H9 (cell line): Measurements from ENCODE around the gene C6orf136. TPM values are rescaled to one million over a fixed set of nuclear protein-coding genes. Genes with fewer than 3 reads are reported as not detected.
A peak's percentile ranks its signal among the peaks of the same experiment; 100 is the strongest.

ENCODE experiments used
- DNase-seq: peaks from one replicate; pipeline ENCODE4 v3.0.0-alpha.2; 2017
- H2AFZ ChIP-seq: one replicate; pipeline ENCODE4 v1.6.1; 2013; ENCODE audit warnings: mild to moderate bottlenecking, low read length, control low read depth, moderate library complexity
- H2AK5ac ChIP-seq: 2 replicates; pipeline ENCODE4 v1.6.1; 2013; ENCODE audit warnings: low read length, control low read depth, mixed read lengths; ENCODE audit not compliant: insufficient read length
- H2BK120ac ChIP-seq: one replicate; pipeline ENCODE4 v1.6.1; 2013; ENCODE audit warnings: low read depth, mild to moderate bottlenecking, low read length, control low read depth, inconsistent platforms; ENCODE audit not compliant: poor library complexity, severe bottlenecking
- H2BK12ac ChIP-seq: 2 replicates; pipeline ENCODE4 v1.6.1; 2013; ENCODE audit warnings: low read length, control low read depth, mixed read lengths, low read depth; ENCODE audit not compliant: insufficient read length
- H2BK15ac ChIP-seq: 2 replicates; pipeline ENCODE4 v1.6.1; 2013; ENCODE audit warnings: low read depth, low read length, control low read depth
- H2BK20ac ChIP-seq: one replicate; pipeline ENCODE4 v1.6.1; 2013; ENCODE audit warnings: low read depth, mild to moderate bottlenecking, low read length, control low read depth, inconsistent platforms; ENCODE audit not compliant: poor library complexity, severe bottlenecking
- H2BK5ac ChIP-seq: 2 replicates; pipeline ENCODE4 v1.6.1; 2013; ENCODE audit warnings: low read length, control low read depth, mixed read lengths; ENCODE audit not compliant: insufficient read length
- H3K14ac ChIP-seq: 2 replicates; pipeline ENCODE4 v1.6.1; 2013; ENCODE audit warnings: low read length, control low read depth; ENCODE audit not compliant: insufficient read depth
- H3K18ac ChIP-seq: 2 replicates; pipeline ENCODE4 v1.6.1; 2013; ENCODE audit warnings: low read depth, mild to moderate bottlenecking, mixed read lengths, low read length, control low read depth; ENCODE audit not compliant: insufficient read length
- H3K23ac ChIP-seq: 2 replicates; pipeline ENCODE4 v1.6.1; 2013; ENCODE audit warnings: low read length, control low read depth, mixed read lengths, low read depth; ENCODE audit not compliant: insufficient read length
- H3K23me2 ChIP-seq: 2 replicates; pipeline ENCODE4 v1.6.1; 2013; ENCODE audit warnings: low read depth, mild to moderate bottlenecking, mixed read lengths, low read length, control low read depth; ENCODE audit not compliant: insufficient read length, poor library complexity, severe bottlenecking
- H3K27ac ChIP-seq: 2 replicates; pipeline ENCODE4 v1.5.1; 2013; ENCODE audit warnings: low read length, control low read depth, mixed read lengths, low read depth; ENCODE audit not compliant: insufficient read length
- H3K27me3 ChIP-seq: 2 replicates; pipeline ENCODE4 v1.6.1; 2013; ENCODE audit warnings: low read length, control low read depth, inconsistent platforms; ENCODE audit not compliant: insufficient read depth
- H3K4ac ChIP-seq: 2 replicates; pipeline ENCODE4 v1.6.1; 2013; ENCODE audit warnings: low read depth, mild to moderate bottlenecking, control low read depth, inconsistent platforms, low read length, moderate library complexity
- H3K4me1 ChIP-seq: 2 replicates; pipeline ENCODE4 v1.6.1; 2013; ENCODE audit warnings: low read length, control low read depth, inconsistent platforms; ENCODE audit not compliant: insufficient read depth
- H3K4me2 ChIP-seq: 2 replicates; pipeline ENCODE4 v1.6.1; 2013; ENCODE audit warnings: low read length, control low read depth, mixed read lengths; ENCODE audit not compliant: insufficient read length, insufficient read depth
- H3K56ac ChIP-seq: 2 replicates; pipeline ENCODE4 v1.6.1; 2013; ENCODE audit warnings: low read depth, mild to moderate bottlenecking, mixed read lengths, low read length, control low read depth; ENCODE audit not compliant: insufficient read length
- H3K79me1 ChIP-seq: 2 replicates; pipeline ENCODE4 v1.6.1; 2013; ENCODE audit warnings: low read depth, mild to moderate bottlenecking, moderate library complexity, low read length, control low read depth, inconsistent platforms; ENCODE audit not compliant: insufficient read depth, poor library complexity, severe bottlenecking
- H3K79me2 ChIP-seq: 2 replicates; pipeline ENCODE4 v1.6.1; 2013; ENCODE audit warnings: low read length, control low read depth, inconsistent platforms; ENCODE audit not compliant: insufficient read depth
- H3K9ac ChIP-seq: 2 replicates; pipeline ENCODE4 v1.6.1; 2013; ENCODE audit warnings: low read length, control low read depth, mixed read lengths; ENCODE audit not compliant: insufficient read length; ENCODE audit errors: extremely low read depth
- H3K9me3 ChIP-seq: one replicate; pipeline ENCODE4 v1.6.1; 2013; ENCODE audit warnings: low read depth, low read length, inconsistent platforms; ENCODE audit not compliant: control insufficient read depth
- H3T11ph ChIP-seq: one replicate; pipeline ENCODE4 v1.6.1; 2013; ENCODE audit warnings: mild to moderate bottlenecking, low read length, control low read depth, inconsistent platforms
- H4K20me1 ChIP-seq: one replicate; pipeline ENCODE4 v1.6.1; 2013; ENCODE audit not compliant: control insufficient read depth, insufficient read length, insufficient read depth
- H4K5ac ChIP-seq: 2 replicates; pipeline ENCODE4 v1.6.1; 2013; ENCODE audit warnings: low read depth, mild to moderate bottlenecking, mixed read lengths, low read length, control low read depth; ENCODE audit not compliant: insufficient read length
- H4K8ac ChIP-seq: replicated peaks from 2 replicates; pipeline ENCODE4 v1.6.1; 2013; ENCODE audit warnings: low read length, control low read depth, mixed read lengths, low read depth; ENCODE audit not compliant: insufficient read length
- H4K91ac ChIP-seq: 2 replicates; pipeline ENCODE4 v1.6.1; 2013; ENCODE audit warnings: low read depth, mild to moderate bottlenecking, moderate library complexity, mixed read lengths, low read length, control low read depth; ENCODE audit not compliant: insufficient read length
- H3K27ac Mint-ChIP-seq, 3 experiments: 2 replicates in 2 of 3; 3 replicates in 1 of 3; pipeline ENCODE4 v1.8.0; 2020 to 2021; ENCODE audit warnings: mixed read lengths in 3 of 3, mild to moderate bottlenecking in 1 of 3, moderate library complexity in 1 of 3
- H3K27me3 Mint-ChIP-seq: 2 replicates; pipeline ENCODE4 v1.8.0; 2021; ENCODE audit warnings: low read depth, mild to moderate bottlenecking, moderate library complexity, mixed read lengths
- H3K36me3 Mint-ChIP-seq, 3 experiments: 2 replicates in 2 of 3; 3 replicates in 1 of 3; pipeline ENCODE4 v1.8.0; 2020 to 2021; ENCODE audit warnings: low read depth in 3 of 3, mixed read lengths in 3 of 3; ENCODE audit not compliant: insufficient read depth in 1 of 3
- H3K4me1 Mint-ChIP-seq, 2 experiments: 2 replicates each; pipeline ENCODE4 v1.8.0; 2020; ENCODE audit warnings: mixed read lengths in 2 of 2
- H3K4me3 Mint-ChIP-seq, 2 experiments: 2 replicates in 1 of 2; 3 replicates in 1 of 2; pipeline ENCODE4 v1.8.0; 2020 to 2021; ENCODE audit warnings: mild to moderate bottlenecking in 2 of 2, mixed read lengths in 2 of 2, moderate library complexity in 1 of 2
- H3K9me3 Mint-ChIP-seq, 2 experiments: 2 replicates in 1 of 2; 3 replicates in 1 of 2; pipeline ENCODE4 v1.8.0; 2020; ENCODE audit warnings: mild to moderate bottlenecking in 2 of 2, mixed read lengths in 2 of 2, moderate library complexity in 1 of 2
- CTCF ChIP-seq: fragments of 200-600 bp; sonication (generic); conservative IDR thresholded peaks from 3 replicates; pipeline ENCODE4 v1.8.0; 2021; ENCODE audit warnings: antibody characterized with exemption, mild to moderate bottlenecking
- WGBS: extraction: QIAGEN DNeasy Blood & Tissue Kit; methylation state at CpG from one replicate; pipeline ENCODE4 v1.1.7; 2013; ENCODE audit warnings: missing lambda C conversion rate, low lambda C conversion rate, mixed read lengths; ENCODE audit not compliant: insufficient read length; ENCODE audit errors: extremely low coverage; 5-methylcytosine and 5-hydroxymethylcytosine counted together
- total RNA-seq: library from RNA; stranded (reverse); gene quantifications from 2 replicates; pipeline ENCODE4 v1.2.1, GENCODE V29; 2021

C6orf136 gene
- total RNA-seq, 1 experiment from 2014 or later: 22.2 TPM

- Mint-ChIP-seq H3K4me1 (peaks cover 14% of the 10 kb centered on the region in 2 experiments), H3K4me3 (peak within 1 kb of the TSS; percentile 90 to 95), H3K9me3 (no peaks in the 10 kb centered on the region; a peak in 1 of 5 replicates), H3K27me3 (no peaks in the 10 kb centered on the region), H3K27ac (peak within 1 kb of the TSS; percentile 92 to 98 (median 98); a peak in 6 of 7 replicates), H3K36me3 (peaks cover 27 to 71% (median 67%) of the 10 kb centered on the region in 3 experiments; a peak in 6 of 7 replicates)
- no peak within 1 kb of the TSS for H2AK5ac ChIP-seq
- H3K9ac ChIP-seq: peak within 1 kb of the TSS; percentile 27
- TF ChIP-seq CTCF: peak; percentile 55
- peak; percentile 94 for DNase-seq
- H4K91ac ChIP-seq: no peak within 1 kb of the TSS
- H2BK20ac ChIP-seq: no peak within 1 kb of the TSS
- H3K14ac ChIP-seq: no peak within 1 kb of the TSS
- no peaks in the 10 kb centered on the region for H3K9me3 ChIP-seq
- no peak within 1 kb of the TSS for H3K4ac ChIP-seq
- no peaks in the 10 kb centered on the region for H3K27me3 ChIP-seq
- peak within 1 kb of the TSS; percentile 15 for H3K18ac ChIP-seq
- no peak within 1 kb of the TSS for H3K23ac ChIP-seq
- no peak within 1 kb of the TSS for H2AFZ ChIP-seq
- peaks cover 9% of the 10 kb centered on the region for H3K23me2 ChIP-seq
- no peaks in the 10 kb centered on the region; the same call in 1 of the 2 replicates for H3K4me1 ChIP-seq
- H3T11ph ChIP-seq: no peak within 1 kb of the TSS
- no peak within 1 kb of the TSS for H2BK5ac ChIP-seq
- no CpG with 5 or more reads among the region's 36 CpGs for WGBS
- no peak within 1 kb of the TSS for H2BK12ac ChIP-seq
- no peaks in the 10 kb centered on the region for H3K79me2 ChIP-seq
- no peak within 1 kb of the TSS for H4K8ac ChIP-seq
- H2BK120ac ChIP-seq: no peak within 1 kb of the TSS
- peak within 1 kb of the TSS; percentile 78 for H3K4me2 ChIP-seq
- no peaks in the 10 kb centered on the region for H3K79me1 ChIP-seq
- no peak within 1 kb of the TSS for H3K56ac ChIP-seq
- no peak within 1 kb of the TSS for H4K5ac ChIP-seq
- H4K20me1 ChIP-seq: no peaks in the 10 kb centered on the region
- H2BK15ac ChIP-seq: no peak within 1 kb of the TSS
- H3K27ac ChIP-seq: no peak within 1 kb of the TSS
Observed at GRCh38 chr6:30626484-30627366, 20.2 kb upstream of the C6orf136 start, which contains the start of gene ATAT1. ATAT1 (plus strand) TSS chr6:30626874.
